ENCODE data around the gene REM2. TPM values are rescaled to one million over a fixed set of nuclear protein-coding genes. Genes with fewer than 3 reads are reported as not detected.

REM2 gene
- polyA plus RNA-seq, 3 donors, result 1.8 TPM; not detected in 2

GRCh38 chr14:22842211-22843122, 40.6 kb upstream of the REM2 start:
- peaks cover 9 to 11% of the 10 kb centered on the region in 2 donors for H3K36me3 Mint-ChIP-seq
- Histone ChIP-seq H3K27ac (ENCODE audit: low read depth in 1 of 2, low read length in 2 of 2) (no peak overlapping the region), H3K4me1 (ENCODE audit: control insufficient read depth in 1 of 2, insufficient read depth in 2 of 2, low read length in 2 of 2) (peaks cover 16 to 28% of the 10 kb centered on the region in 2 donors), H3K27me3 (ENCODE audit: control insufficient read depth in 2 of 2, insufficient read depth in 2 of 2, low read length in 2 of 2) (peaks cover 0 to 8% of the 10 kb centered on the region in 2 donors), H3K79me2 (ENCODE audit: insufficient read depth, low read length) (no peaks in the 10 kb centered on the region), H3K9ac (ENCODE audit: insufficient read depth, low read length, poor library complexity, severe bottlenecking) (no peak overlapping the region), H3K36me3 (replicated peaks in 1 of 2; ENCODE audit: control insufficient read depth in 1 of 2, insufficient read depth in 2 of 2, low read length in 2 of 2) (no peaks in the 10 kb centered on the region), H3K9me3 (replicated peaks in 1 of 2; ENCODE audit: control insufficient read depth in 1 of 2, insufficient read depth in 1 of 2, low read length in 2 of 2) (peaks cover 0 to 3% of the 10 kb centered on the region in 2 donors), H2AFZ (ENCODE audit: insufficient read depth, low read depth, low read length, poor library complexity, severe bottlenecking) (no peak overlapping the region), H3K4me2 (replicated peaks; ENCODE audit: extremely low read depth, low read length, poor library complexity, severe bottlenecking) (no peak overlapping the region), H4K20me1 (ENCODE audit: insufficient read depth, low read length) (no peaks in the 10 kb centered on the region), H3K4me3 (replicated peaks in 1 of 3; ENCODE audit: low read depth in 2 of 3, low read length in 3 of 3) (no peak overlapping the region)
- H3K27me3 Mint-ChIP-seq (ENCODE audit: low read depth in 3 of 3), result peaks cover 11 to 27% (median 15%) of the 10 kb centered on the region in 3 donors
- H3K27ac Mint-ChIP-seq, result no peak overlapping the region
- TF ChIP-seq CTCF (IDR thresholded peaks at IDR 0.05), result no peak
- DNase-seq, result no peak
- H3K4me3 Mint-ChIP-seq, result no peak overlapping the region
- peaks cover 0 to 9% (median 5%) of the 10 kb centered on the region in 7 donors for H3K9me3 Mint-ChIP-seq
- 93% methylated on average over 22 of the region's 28 CpGs for WGBS (ENCODE audit: insufficient coverage)
- intact Hi-C loops (cut with micrococcal nuclease), result no loop called here
- H3K4me1 Mint-ChIP-seq, result peaks cover 28% of the 10 kb centered on the region

- Histone ChIP-seq H3K4me1 (ENCODE audit: control insufficient read depth in 1 of 2, insufficient read depth in 2 of 2, low read length in 2 of 2) (peaks cover 15 to 28% of the 10 kb centered on the region in 2 donors), H3K79me2 (ENCODE audit: insufficient read depth, low read length) (no peaks in the 10 kb centered on the region), H2AFZ (ENCODE audit: insufficient read depth, low read depth, low read length, poor library complexity, severe bottlenecking) (no peak overlapping the region), H4K20me1 (ENCODE audit: insufficient read depth, low read length) (no peaks in the 10 kb centered on the region), H3K36me3 (replicated peaks in 1 of 2; ENCODE audit: control insufficient read depth in 1 of 2, insufficient read depth in 2 of 2, low read length in 2 of 2) (no peaks in the 10 kb centered on the region), H3K9me3 (replicated peaks in 1 of 2; ENCODE audit: control insufficient read depth in 1 of 2, insufficient read depth in 1 of 2, low read length in 2 of 2) (peaks cover 0 to 3% of the 10 kb centered on the region in 2 donors), H3K4me3 (replicated peaks in 1 of 3; ENCODE audit: low read depth in 2 of 3, low read length in 3 of 3) (no peak overlapping the region), H3K27ac (ENCODE audit: low read depth in 1 of 2, low read length in 2 of 2) (no peak overlapping the region), H3K9ac (ENCODE audit: insufficient read depth, low read length, poor library complexity, severe bottlenecking) (no peak overlapping the region), H3K4me2 (replicated peaks; ENCODE audit: extremely low read depth, low read length, poor library complexity, severe bottlenecking) (no peak overlapping the region), H3K27me3 (ENCODE audit: control insufficient read depth in 2 of 2, insufficient read depth in 2 of 2, low read length in 2 of 2) (peaks cover 0 to 1% of the 10 kb centered on the region in 2 donors)
- TF ChIP-seq CTCF (IDR thresholded peaks at IDR 0.05), result no peak
- no peak overlapping the region for H3K27ac Mint-ChIP-seq
- H3K4me1 Mint-ChIP-seq, result peaks cover 31% of the 10 kb centered on the region
- H3K36me3 Mint-ChIP-seq, result peaks cover 9 to 11% of the 10 kb centered on the region in 2 donors
- peaks cover 0 to 9% (median 5%) of the 10 kb centered on the region in 7 donors for H3K9me3 Mint-ChIP-seq
- WGBS (ENCODE audit: insufficient coverage), result 86% methylated on average over 19 of the region's 21 CpGs
- intact Hi-C loops (cut with micrococcal nuclease), result no loop called here
- H3K4me3 Mint-ChIP-seq, result no peak overlapping the region
- H3K27me3 Mint-ChIP-seq (ENCODE audit: low read depth in 3 of 3), result peaks cover 8 to 27% (median 11%) of the 10 kb centered on the region in 3 donors
- no peak for DNase-seq
Measured at GRCh38 chr14:22843123-22843925, 39.7 kb upstream of the REM2 start.
